ENCODE measurements around the gene UXS1.
"Not testable (repeated sequence)": the region's sequence is repeated elsewhere in the genome, so short reads cannot be mapped to it uniquely, and the experiment has no call there.

Gene UXS1

DNA sequence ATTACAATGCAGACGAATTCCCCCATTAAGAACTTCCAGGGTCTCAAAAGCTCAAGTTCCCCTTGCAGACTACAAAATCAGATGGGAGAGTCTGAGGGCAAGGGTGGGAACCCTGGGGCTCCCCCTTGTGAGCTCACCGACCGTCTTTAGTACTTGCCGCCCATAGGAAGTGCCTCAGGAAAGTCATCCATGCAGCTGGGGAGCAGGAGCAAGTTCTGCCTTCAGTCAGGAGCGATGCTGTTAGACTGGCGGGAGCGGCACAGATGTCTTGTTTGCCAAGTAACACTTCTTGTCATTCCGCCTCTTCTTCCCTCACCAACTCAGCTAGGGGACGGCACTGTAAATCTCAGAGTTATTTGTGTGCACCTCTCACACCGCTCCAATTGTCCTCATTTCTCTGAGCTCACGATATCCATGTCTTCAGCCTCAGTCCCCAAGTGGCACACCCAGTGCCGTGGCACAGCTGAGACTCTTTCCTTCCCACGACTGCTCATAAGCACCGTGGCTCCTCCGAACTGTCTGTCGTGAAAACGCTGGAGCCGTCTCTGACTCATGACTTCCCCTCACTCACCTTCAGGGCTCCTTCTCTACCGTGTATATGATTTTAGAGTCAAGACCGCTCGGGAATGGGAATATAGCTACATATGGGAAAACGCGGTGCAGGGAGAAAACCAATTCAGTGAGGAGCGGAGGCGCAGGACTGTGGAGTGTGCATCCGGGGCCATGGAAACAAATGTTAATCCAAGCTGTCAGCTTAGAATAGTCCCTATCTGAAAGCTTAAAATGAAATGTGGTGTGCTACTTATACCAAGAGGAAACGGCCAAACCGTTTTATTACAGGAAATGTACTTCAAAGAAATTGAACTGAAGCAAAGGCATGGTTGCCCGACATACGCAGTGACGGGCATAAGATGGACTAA, 34.0 kb downstream of the UXS1 start:
- no peak for DNase-seq

DNA sequence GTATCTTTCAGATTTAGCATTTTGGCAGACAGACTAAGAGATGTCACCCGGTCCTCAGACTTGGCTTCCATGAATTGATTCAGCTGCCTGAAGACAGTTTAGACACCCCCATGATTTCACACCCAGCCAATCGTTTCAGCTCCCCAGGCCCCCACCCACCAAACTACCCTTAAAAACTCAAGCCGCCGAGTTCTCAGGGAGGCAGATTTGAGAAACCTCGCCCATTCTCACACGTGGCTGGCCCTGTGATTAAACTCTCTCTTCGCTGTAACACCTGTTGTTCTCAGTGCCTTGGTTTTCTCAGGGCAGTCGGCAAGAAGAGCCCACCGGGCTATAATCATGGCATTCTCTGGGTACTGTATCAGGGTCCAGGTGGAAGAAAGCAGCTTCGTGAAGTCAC, 35.2 kb downstream of the UXS1 start:
- no peak for DNase-seq

DNA sequence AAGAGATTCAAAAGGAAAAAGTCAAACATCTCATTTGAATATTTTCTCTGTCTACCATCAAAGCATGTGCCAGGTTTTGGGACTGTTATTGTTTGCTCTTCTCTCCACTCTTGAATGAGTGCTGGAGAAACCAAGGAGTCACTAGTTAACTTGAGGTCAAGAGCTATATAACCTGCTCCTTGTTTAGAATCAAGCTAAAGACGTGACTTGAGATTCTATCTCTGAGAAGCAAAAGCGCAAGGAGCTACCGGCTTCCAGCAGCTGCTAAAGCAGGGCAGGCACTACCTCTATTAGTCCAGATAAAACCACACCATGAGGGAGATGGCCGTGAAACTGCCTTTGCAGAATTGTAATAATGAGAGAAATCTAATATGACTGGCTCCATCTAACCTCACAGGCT, 36.0 kb downstream of the UXS1 start:
- no peak for DNase-seq

DNA sequence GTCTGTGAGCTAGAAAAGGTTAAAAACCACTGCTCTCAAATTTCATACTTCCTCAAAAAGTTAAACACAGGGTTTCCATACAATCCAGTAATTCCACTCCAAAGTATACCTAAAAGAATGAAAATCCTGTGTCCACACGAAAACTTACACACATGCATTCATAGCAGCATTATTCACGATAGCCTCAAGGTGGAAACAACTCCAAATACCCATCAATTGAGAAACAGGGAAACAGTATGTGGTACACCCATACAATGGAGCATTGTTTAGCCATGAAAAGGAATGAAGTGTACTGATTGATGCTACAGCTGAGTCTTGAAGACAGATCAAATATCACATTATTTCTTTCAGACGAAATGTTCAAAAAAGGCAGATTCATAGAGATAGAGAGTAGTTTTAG, 36.7 kb downstream of the UXS1 start:
- DNase-seq = no peak

DNA sequence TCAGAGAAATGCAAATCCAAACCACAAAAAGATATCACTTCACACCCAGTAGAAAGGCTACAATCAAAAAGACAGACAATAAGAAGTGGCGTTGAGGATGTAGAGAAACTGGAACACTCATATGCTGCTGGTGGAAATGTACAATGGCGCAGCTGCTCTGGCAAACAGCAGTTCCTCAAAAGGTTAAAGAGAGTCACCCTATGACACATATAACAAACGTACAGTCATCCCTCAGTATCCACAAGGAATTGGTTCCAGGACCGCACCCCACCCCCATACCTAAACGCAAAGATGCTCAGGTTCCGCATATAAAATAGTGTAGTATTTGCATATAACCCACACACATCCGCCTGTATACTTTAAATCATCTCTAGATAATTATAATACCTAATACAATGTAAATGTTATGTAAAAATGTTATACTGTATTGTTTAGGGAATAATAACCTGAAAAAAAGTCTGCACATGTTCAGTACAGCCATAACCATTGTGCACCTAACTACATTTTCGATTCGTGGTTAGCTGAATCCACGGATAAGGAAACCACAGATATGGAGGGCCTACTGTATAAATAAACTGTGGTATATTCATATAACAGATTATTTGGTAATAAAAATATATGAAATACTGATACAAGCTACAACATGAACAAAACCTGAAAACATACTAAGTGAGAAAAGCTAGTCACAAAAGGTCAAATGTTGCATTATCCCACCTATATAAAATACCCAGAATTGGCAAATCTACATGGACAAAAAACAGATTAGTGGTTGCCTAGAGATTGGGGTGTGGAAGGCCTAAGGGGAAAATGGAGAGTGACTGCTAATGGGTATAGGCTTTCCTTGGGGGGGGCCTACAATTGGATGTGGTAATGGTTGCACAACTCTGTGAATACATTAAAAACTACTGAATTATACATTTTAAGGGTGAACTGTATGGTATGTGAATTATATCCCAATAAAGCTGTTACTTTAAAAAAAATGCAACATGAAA, 37.5 kb downstream of the UXS1 start:
- DNase-seq = no peak

DNA sequence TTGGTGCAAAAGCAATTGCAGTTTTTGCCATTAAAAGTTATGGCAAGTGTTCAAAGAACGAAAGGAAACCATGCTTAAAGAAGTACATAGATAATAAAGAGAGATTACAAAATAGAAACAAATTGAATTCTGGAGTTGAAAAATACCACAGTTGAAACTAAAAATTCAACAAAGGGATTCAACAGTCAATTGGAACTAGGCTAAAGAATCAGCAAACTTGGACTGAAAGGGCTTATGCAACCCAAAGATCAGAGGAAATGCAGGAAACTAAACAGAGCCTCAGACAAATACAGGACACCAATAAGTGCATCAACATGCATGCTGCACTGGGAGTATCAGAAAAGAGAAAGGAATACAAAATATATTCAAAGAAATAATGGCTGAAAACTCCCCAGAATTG, 40.3 kb downstream of the UXS1 start:
- no peak for DNase-seq

DNA sequence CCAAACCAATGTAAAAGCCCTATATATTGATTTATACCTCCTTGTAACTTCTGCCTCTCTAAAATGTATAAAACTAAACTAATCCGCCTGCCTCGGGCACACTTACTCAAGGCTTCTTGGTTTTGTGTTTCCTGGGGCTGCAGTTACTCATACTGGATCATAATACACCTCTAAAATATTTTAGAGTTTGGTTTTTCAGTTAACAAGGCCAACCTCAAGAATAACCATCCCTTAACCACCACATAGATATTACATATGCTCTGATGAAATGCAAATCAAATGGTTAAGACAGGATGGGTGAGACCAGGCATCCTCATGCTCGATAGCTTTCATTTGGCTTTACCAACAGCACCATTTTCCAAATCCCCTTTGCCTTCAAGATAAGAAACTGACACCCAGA, 46.4 kb downstream of the UXS1 start:
- no peak for DNase-seq

DNA sequence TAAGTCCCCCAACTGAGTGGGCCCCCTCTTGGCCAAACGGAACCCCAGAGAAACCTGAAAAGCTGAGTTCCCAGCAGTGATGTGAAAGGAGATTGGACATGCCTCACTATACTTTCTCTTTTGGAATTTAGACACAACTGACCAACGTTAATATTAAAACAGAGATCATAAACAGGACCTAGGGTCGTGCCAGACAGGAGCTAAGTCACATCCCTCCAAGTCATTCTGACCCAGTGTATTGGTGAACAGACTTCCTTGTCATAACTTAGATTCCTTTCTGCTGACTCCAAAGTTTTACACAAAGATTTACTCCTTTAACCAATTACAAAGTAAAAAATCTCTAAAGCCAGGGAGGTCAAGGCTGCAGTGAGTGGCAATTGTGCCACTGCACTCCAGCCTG, 46.9 kb downstream of the UXS1 start:
- DNase-seq = no peak

DNA sequence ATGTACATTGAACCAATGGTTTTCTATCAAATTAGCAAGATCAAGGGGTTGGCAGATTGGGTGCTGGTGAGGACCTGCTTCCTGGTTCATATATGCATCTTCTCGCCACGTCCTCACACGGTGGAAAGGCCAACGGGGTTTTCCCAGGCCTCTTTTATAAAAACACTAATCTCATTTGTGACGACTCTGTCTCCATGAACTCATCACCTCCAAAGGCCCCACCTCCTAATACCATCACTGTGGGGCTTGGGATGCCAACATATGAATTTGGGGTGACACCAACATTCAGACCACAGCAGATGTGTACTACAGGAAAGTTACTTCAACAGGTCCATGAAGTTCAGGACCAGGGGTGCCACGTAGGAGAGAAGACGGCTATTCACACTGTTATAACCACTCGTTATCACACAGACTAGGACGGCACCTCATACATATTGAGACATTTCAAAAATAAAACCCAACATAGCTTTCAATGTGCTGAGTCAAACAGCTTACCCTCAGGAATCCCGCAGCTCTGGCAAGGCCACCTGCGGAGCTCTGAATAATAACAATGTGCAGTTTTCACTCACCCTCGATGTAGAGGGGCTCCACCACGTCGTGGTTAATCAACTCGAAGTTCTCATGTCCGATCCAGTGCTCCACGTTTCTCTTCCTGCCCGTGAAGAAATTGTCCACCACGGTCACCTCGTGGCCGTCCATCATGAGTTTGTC, 49.3 kb downstream of the UXS1 start:
- no peak for DNase-seq

DNA sequence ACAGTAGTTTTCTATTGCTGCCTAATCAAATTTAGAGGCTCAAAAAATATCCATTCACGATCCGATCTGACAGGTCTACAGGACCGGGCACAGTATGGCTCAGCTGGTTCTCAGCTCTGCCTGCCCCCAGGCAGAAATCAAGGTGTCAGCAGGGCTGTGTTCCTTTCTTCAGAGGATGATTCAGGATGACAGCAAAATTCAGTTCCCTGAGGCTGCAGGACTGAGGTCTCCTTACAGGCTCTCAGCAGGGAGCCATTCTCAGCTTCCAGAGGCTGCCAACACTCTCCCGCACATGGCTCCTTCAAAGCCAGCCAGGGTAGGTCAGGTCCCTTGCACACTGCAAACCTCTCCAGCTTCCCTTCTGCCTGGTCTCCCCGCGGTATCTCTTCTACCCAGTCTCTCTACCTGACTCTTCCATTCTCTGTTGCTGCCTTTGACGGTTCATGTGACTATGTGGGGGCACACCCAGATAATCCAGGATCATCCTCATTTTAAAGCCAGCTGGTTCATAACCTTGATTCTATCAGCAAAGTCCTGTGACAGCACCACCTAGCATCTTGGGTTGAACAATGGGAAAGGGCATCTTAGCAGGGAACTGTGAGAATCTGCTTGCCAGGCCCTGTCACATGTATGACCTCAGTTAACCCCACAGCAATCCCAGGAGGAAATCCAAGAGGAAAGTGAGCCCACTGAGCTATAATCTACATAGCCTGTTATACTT, 50.4 kb downstream of the UXS1 start:
- DNase-seq = no peak

DNA sequence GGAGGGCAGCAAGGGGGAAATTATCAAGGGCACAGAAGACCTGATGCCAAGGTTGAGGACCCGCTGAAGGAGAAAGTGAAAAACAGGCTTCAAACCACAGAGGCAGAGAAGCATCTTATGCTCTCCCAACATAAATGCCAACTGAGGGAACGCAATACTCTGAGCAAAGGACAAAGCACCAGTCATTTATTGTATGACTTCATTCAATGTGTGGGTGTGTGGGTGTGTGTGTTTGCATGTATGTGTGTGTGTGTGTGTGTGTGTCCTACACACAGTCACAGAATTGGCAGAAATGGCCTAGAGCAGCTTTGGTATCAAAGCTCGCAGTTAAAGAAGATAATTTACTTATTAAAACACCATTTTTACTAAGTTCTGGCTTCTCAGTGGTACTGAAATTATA, 51.4 kb downstream of the UXS1 start:
- no peak for DNase-seq

DNA sequence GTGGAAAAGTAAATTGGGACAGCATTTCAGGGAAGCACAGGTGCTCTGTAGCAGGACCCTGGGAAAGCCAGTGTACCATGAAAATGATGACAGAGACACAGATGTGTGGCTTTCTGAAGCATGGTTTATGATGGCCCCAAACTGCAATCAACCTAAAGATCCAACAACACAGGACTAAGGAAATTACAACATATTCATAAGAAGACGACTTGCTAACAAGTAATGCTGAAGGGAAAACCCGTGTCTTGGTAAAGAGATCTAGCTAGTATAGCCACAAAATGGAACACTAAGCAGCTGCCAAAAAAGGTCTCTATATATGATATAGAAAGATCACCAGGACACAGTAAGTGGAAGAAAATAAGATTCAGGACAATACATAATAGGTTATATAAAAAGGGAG, 53.2 kb downstream of the UXS1 start:
- no peak for DNase-seq

DNA sequence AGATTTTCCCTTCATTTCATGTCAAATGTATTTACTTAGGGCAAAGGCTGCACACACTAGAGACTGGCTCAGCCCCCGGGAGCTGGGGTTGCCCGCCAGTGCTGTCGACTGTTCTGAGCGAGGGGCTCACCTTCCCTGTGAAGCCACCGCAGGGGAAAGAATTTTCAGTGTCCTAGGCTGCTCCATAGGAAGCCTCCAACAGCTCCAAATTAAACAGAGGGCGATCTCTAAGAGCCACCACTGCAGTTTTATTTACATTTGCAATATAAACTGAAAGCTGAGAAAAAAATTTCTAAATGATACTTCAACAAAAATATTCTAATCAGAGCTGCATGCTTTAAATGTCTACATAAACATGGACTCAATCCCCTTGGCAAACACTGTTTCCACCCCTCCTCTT, 54.0 kb downstream of the UXS1 start:
- DNase-seq = no peak

DNA sequence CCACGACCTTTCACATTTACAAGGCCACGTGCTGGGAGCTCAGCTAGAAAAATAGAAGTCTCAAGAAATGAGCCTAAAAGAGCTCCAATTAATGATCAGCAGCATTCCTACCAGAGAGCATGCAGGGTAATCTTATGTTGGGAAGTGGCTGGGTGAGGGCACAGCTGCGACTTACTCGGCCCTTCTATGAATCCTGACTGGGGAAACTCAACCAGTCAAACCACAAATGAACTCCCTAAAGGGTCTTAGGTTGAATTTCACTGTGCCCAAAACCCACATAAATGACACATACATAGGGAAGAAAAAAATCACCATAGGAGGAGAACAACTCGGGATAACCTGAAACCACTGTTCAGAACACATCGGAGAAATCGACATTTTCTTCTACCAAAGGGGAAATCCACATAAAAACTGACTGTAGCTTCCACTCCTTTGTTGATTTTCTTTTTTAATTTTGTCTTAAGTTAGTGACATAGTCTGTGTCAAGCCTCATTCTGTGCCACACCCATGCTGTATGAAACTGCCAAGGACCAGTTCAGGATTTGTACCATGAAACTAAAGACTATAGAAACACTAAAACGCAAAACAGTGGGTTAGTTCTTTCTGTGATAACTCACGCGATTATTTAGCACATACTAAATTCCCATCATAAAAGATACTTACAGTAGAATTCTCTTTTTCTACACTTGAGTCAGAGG, 54.7 kb downstream of the UXS1 start:
- no peak for DNase-seq

DNA sequence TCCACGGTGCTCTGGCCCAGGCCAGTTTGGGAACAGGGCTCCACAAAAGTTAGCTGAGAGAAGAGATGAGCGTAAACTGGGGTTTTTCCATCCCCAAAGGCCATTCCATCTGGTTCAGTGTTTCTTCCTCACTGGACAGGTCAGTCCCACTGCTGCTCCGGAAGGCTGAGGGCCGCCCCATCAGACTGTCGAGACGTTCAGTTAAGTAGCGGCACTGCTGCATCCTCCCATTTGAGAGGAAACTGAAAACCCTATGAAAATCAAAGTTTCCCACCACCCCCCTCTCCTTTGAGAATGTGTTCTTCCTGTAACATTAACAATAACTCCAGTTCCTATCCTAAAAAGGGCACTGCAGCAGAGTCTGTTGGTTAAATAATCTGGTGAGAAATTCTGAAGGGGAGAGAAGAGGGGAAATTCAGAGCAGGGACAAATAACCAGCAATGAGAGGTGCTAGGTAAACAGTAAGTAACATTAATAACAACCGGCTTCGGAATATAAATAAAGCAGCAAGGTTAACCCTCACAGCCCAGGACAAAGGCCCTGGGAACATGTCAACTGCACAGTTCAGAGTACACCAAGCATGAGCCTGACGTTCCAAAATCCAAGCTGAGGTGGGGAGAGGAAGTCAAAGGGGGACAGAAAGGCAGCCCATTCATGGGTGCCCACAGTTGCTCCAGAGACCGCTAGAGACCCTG, 55.4 kb downstream of the UXS1 start:
- no peak for DNase-seq

DNA sequence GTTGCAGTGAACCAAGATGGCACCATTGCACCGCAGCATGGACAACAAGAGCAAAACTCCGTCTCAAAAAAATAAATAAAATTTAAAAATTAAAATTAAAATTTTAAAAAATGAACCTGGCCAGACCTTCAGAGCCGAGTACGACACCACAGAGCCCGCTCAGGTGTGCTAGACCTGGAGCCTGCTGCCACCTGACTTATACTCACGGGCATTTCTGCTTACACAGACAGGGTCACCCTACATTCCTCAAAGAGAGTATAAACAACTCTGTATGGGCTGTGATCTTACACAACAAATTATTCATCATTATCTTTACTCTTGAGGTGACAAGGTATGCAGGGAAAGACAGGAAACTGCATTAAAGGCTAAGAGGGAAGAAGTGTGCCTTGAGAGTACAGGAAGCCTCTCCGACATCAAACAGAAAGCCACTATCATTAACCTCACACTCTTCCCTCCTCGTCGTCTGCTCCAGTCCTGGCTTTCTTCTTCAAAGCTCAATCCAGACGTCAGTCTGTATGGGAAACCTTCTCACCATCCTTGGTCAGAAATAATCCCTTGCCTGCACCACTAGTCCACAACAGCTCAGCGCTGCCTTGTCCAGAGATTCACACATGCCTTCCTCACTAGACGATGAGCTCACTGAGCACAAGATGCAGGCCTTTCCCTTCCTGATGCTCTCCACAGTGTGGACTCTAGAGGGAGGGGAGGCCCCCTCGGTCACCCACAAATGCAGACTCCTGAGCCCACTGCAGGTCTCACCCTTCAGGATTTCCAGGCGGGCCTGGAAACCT, 56.2 kb downstream of the UXS1 start:
- DNase-seq = no peak

DNA sequence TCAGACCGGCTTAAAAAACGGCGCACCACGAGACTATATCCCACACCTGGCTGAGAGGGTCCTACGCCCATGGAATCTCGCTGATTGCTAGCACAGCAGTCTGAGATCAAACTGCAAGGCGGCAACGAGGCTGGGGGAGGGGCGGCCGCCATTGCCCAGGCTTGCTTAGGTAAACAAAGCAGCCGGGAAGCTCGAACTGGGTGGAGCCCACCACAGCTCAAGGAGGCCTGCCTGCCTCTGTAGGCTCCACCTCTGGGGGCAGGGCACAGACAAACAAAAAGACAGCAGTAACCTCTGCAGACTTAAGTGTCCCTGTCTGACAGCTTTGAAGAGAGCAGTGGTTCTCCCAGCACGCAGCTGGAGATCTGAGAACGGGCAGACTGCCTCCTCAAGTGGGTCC, 62.9 kb downstream of the UXS1 start:
- not testable (repeated sequence) for DNase-seq

DNA sequence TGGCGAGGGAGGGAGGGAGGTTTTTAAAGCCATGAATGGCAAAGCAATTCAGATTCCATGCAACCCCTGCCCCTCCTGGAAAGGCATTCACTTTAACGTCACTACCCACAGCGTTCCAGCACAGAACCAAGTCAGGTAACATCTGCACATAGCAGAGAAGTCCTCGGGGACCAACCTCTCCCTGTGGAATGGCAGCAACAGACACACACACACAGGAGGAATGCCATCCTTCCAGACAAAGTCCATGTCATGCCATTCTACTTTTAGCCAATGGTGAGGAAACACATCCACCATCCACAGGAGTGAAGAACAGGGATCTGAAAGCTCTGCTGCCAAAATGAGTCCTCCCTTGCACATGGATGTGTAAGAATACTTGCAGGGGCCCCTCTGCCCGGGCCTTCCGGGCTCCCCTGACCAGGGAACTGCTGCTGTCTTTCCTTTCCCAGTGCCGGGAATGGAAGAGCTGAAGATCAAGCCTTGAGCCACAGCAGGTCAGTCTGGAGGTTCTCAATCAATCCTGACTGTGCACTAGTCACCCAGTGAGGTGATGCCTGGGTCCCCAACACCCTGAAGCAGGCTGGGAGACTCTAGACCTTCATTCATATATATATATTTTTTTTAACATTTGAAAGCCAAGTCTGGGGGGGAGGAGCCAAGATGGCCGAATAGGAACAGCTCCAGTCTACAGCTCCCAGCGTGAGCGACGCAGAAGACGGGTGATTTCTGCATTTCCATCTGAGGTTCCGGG, 63.7 kb downstream of the UXS1 start:
- DNase-seq = no peak

DNA sequence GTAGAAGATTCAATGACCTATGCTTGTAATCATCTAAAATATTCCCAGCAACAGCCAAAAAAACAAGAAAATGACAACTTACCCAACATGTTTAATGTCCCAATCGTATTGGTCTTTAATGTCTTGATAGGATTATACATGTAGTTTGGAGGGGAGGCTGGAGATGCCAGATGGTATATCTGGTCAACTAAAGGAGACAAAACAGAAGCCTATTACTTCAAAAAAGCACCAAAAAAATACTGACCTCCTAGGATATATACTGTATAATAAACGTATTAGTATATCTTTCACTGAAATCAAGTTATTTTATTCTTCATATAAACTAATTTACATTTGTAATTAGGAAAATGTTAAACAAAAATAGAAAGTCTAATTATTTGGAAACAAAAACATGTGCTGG, 64.5 kb downstream of the UXS1 start:
- DNase-seq = no peak

DNA sequence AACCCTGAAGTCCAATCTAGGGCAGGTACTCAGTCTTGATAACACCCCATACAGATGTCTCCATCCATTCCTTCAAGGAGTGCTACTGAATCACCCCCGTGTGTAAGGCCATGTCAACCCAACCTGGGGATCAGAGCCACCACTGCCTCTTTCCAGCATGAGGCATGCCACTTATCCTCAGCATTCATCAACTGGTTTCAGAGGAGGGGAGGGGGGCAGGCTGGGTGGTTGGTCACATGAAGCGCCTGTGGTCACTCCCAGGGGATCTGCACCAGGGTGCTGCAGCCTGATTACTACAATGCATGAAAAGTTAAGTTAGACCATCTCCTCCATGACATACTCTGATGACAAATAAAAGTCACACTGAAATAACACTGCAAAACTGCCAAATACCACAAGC, 65.0 kb downstream of the UXS1 start:
- DNase-seq = no peak

Data from NCI-H2081 treated with DMSO at 0.1 percent for 48 hours (cell line).